Osteoblast (primary cell): ENCODE results near the gene PASK. TPM values are rescaled to one million over a fixed set of nuclear protein-coding genes. Genes with fewer than 3 reads are reported as not detected.

Source experiments
- DNase-seq: peaks from one replicate; pipeline ENCODE4 v3.0.0; 2011; ENCODE audit warnings: low spot score, mixed read lengths; ENCODE audit not compliant: insufficient read length; ENCODE audit errors: missing footprints
- H2AFZ ChIP-seq: 2 replicates; pipeline ENCODE4 v1.6.0; 2011; ENCODE audit warnings: mild to moderate bottlenecking, low read length
- H3K27ac ChIP-seq: 2 replicates; pipeline ENCODE4 v1.5.1; 2011; ENCODE audit warnings: mild to moderate bottlenecking, low read depth, low read length, moderate library complexity
- H3K27me3 ChIP-seq: 2 replicates; pipeline ENCODE4 v1.6.0; 2012; ENCODE audit warnings: mild to moderate bottlenecking, control low read depth, inconsistent platforms, low read length, moderate library complexity; ENCODE audit not compliant: insufficient read depth
- H3K36me3 ChIP-seq: 2 replicates; pipeline ENCODE4 v1.5.1; 2011; ENCODE audit warnings: mild to moderate bottlenecking, low read length, control low read depth, moderate library complexity; ENCODE audit not compliant: insufficient read depth
- H3K4me1 ChIP-seq: 2 replicates; pipeline ENCODE4 v1.5.1; 2011; ENCODE audit warnings: mild to moderate bottlenecking, low read length, control low read depth, moderate library complexity; ENCODE audit not compliant: insufficient read depth
- H3K4me2 ChIP-seq: 2 replicates; pipeline ENCODE4 v1.6.0; 2011; ENCODE audit warnings: mild to moderate bottlenecking, low read length; ENCODE audit not compliant: insufficient read depth
- H3K4me3 ChIP-seq: fragments of 200-600 bp; sonication (generic); 3 replicates; pipeline ENCODE4 v1.5.1; 2012; ENCODE audit warnings: mild to moderate bottlenecking, low read length, inconsistent platforms; ENCODE audit not compliant: insufficient read depth
- H3K79me2 ChIP-seq: 2 replicates; pipeline ENCODE4 v1.6.0; 2012; ENCODE audit warnings: mild to moderate bottlenecking, low read length, control low read depth, inconsistent platforms; ENCODE audit not compliant: insufficient read depth
- H3K9me3 ChIP-seq: 2 replicates; pipeline ENCODE4 v1.5.1; 2011; ENCODE audit warnings: low read depth, low read length, control low read depth
- H4K20me1 ChIP-seq: 2 replicates; pipeline ENCODE4 v1.6.0; 2012; ENCODE audit warnings: mild to moderate bottlenecking, low read length, control low read depth; ENCODE audit not compliant: insufficient read depth
- total RNA-seq: library from RNA; depleted of rRNA; stranded (reverse); fragments of >200 nt; gene quantifications from 2 replicates; pipeline ENCODE4 v1.2.3, GENCODE V29; 2012
- TF ChIP-seq, protein P1 (sequence below): IDR thresholded peaks from 2 replicates; pipeline ENCODE4 v1.5.1; 2011; ENCODE audit warnings: mild to moderate bottlenecking, low read depth, low read length, moderate library complexity; ENCODE audit errors: extremely low read depth

Gene PASK
- total RNA-seq, 1 donor: 5.8 TPM

DNA sequence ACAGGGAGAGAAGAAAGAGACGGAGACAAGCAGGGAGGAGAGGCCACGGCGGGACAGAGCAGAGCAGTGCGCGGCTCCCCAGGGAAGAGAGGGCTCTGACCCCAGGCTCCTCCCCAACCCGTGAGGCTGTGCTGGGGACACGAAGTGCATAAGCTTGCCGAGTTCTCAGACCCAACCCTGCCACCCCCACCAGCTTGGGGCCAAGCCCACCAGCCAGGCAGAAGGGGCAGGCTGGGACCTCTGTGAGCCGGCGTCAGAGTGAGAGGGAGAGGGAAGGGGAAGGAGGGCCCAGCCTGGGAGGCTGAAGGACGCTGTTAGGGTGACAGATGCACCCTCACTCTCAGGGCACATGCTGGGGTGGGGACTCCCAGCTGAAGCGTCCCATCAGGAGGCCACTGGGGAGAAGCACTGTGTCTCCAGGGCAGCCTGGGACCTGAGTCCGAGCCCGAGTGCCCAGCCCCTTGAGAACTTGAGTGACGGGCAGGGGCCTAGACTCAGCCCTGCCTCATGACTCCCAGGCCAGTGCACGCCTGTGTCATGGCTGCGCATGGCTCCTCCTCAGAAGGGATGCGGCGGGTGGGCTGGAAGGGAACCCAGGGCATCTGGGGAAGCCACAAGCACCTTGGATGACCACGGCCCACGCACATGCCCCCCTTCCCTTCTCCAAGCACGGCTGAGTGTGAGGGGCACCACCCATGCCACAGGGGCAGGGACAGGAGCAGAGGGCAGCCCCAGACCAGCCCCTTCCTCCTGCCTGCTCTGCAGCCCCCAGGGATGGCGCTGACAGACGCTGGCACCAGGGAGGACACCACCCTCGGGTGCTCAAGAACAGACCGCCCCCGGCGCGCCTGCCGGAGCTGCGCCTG, 78.2 kb downstream of the PASK start:
- no peak overlapping the region for H3K27ac ChIP-seq
- TF ChIP-seq, protein P1, sequence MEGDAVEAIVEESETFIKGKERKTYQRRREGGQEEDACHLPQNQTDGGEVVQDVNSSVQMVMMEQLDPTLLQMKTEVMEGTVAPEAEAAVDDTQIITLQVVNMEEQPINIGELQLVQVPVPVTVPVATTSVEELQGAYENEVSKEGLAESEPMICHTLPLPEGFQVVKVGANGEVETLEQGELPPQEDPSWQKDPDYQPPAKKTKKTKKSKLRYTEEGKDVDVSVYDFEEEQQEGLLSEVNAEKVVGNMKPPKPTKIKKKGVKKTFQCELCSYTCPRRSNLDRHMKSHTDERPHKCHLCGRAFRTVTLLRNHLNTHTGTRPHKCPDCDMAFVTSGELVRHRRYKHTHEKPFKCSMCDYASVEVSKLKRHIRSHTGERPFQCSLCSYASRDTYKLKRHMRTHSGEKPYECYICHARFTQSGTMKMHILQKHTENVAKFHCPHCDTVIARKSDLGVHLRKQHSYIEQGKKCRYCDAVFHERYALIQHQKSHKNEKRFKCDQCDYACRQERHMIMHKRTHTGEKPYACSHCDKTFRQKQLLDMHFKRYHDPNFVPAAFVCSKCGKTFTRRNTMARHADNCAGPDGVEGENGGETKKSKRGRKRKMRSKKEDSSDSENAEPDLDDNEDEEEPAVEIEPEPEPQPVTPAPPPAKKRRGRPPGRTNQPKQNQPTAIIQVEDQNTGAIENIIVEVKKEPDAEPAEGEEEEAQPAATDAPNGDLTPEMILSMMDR: no peak
- DNase-seq: peak; percentile 70

DNA sequence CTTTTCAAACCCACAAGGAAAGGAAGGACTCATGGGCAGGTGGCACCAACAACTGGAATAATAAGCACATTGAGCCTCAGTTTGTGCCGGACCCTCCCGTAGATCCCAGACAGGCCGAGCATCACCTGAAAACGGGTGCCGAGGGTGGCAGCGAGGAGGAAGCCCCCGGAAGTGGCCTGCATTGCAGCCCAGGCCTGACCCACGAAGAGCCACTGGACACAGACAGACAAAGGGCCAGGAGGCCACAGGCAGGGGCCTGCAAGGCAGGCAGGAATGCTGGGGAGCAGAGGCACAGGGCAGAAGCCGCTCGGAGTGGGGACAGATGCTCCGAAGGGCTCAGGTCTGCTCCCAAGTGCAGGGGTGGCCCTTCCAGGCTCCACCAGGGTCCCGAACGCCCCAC, 78.9 kb downstream of the PASK start:
- H3K4me2 ChIP-seq: no peak overlapping the region
- H3K79me2 ChIP-seq: no peaks in the 10 kb centered on the region
- peaks cover 17% of the 10 kb centered on the region for H4K20me1 ChIP-seq
- no peak overlapping the region for H2AFZ ChIP-seq
- DNase-seq: peak; percentile 68
- H3K27me3 ChIP-seq: no peaks in the 10 kb centered on the region
- no peak overlapping the region for H3K4me3 ChIP-seq
- H3K4me1 ChIP-seq: no peaks in the 10 kb centered on the region
- peaks cover 25% of the 10 kb centered on the region for H3K36me3 ChIP-seq
- H3K9me3 ChIP-seq: no peaks in the 10 kb centered on the region
- H3K27ac ChIP-seq: no peak overlapping the region
- TF ChIP-seq, protein P1: no peak

More for the DNA sequence above, 78.2 kb downstream of the PASK start:
- H2AFZ ChIP-seq: no peak overlapping the region
- H3K79me2 ChIP-seq: no peaks in the 10 kb centered on the region
- H3K4me2 ChIP-seq: no peak overlapping the region
- peaks cover 13% of the 10 kb centered on the region for H4K20me1 ChIP-seq
- H3K4me1 ChIP-seq: no peaks in the 10 kb centered on the region
- no peak overlapping the region for H3K4me3 ChIP-seq
- no peaks in the 10 kb centered on the region for H3K9me3 ChIP-seq
- H3K36me3 ChIP-seq: peaks cover 28% of the 10 kb centered on the region
- no peaks in the 10 kb centered on the region for H3K27me3 ChIP-seq

DNA sequence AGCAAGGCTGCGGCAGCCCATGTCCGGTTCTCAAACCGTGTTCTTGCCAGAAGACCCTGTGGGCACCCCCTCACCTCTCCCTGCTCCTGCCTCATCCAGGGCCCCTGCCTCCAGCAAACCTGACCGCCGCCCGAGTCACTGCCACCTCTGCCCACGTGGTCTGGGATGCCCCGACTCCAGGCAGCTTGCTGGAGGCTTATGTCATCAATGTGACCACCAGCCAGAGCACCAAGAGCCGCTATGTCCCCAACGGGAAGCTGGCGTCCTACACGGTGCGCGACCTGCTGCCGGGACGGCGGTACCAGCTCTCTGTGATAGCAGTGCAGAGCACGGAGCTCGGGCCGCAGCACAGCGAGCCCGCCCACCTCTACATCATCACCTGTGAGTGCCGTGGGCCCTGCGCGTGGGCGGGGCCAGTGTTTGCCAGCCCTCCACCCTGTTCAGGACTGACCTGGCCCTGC, 79.4 kb downstream of the PASK start:
- Histone ChIP-seq H3K36me3 (peaks cover 21% of the 10 kb centered on the region), H3K4me1 (no peaks in the 10 kb centered on the region), H3K4me3 (no peak overlapping the region), H3K9me3 (no peaks in the 10 kb centered on the region), H2AFZ (no peak overlapping the region), H3K27me3 (no peaks in the 10 kb centered on the region), H4K20me1 (peaks cover 16% of the 10 kb centered on the region), H3K27ac (no peak overlapping the region), H3K79me2 (no peaks in the 10 kb centered on the region), H3K4me2 (no peak overlapping the region)
- TF ChIP-seq, protein P1: no peak
- peak; percentile 77 for DNase-seq

DNA sequence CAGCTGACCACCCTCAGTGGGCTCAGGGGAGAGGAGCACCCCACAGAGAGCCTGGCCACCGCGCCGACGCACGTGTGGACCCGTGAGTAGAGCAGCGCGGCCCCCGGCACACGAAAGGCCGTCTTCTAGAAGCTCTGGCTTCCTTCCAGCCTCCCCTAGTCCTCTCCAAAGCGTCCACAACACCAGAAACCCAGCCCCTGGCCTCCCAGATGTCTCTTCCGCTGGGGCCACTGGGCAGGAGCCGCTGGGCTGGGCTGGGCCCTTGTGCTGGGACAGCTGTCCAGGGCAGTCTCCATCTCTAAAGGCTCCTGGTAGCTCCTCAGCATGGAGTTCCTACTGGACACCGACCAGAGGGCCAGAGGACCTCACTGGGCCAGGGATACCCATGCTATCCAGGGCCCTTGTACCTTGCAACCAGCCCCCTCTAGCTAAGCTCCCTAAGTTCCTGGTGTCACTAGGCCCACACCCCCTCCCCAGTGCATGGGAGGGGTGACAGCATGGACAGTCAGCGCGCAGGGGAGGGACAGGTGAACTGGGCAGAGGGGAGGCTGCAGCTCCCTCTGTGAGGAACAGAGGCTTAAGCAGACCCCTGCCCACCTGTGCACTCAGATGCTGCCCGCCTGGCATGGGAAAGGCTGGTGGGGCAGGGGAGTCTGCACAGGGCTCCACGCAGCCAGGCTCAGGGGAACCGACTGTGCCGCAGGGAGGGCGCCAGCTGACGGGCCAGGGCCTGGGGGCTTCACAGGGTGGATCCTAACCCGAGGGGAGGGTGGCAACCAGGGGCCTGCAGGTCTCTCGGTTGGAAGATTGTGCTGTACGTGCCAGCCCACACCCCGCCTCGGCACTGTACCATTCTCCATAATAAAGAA, 80.1 kb downstream of the PASK start:
- H4K20me1 ChIP-seq: peaks cover 16% of the 10 kb centered on the region
- H3K79me2 ChIP-seq: no peaks in the 10 kb centered on the region
- H2AFZ ChIP-seq: no peak overlapping the region
- TF ChIP-seq, protein P1: no peak
- H3K36me3 ChIP-seq: peaks cover 14% of the 10 kb centered on the region
- H3K4me2 ChIP-seq: no peak overlapping the region
- no peak overlapping the region for H3K27ac ChIP-seq
- no peaks in the 10 kb centered on the region for H3K9me3 ChIP-seq
- H3K4me1 ChIP-seq: no peaks in the 10 kb centered on the region
- DNase-seq: peak; percentile 88
- no peaks in the 10 kb centered on the region for H3K27me3 ChIP-seq
- no peak overlapping the region for H3K4me3 ChIP-seq
